Endothelial cell of umbilical vein (primary cell): ENCODE results near the gene PARD3B. TPM values are rescaled to one million over a fixed set of nuclear protein-coding genes. Genes with fewer than 3 reads are reported as not detected.

Experiments
- BruUV-seq: library from RNA; stranded (reverse); fragments of 400-500 nt; replicated peaks from 2 replicates; lab custom pipeline; 2021; lab: Mats Ljungman, UMichigan
- CTCF ChIA-PET: fragments of 300-600, 350-600 bp; sonication (Branson Sonifier 250); formaldehyde crosslinking; loops from one replicate; lab custom pipeline; 2021; ENCODE audit warnings: antibody characterized with exemption, inconsistent platforms; lab: Charles Lee
- POLR2A ChIA-PET: fragments of 300-600, 350-600 bp; sonication (Branson Sonifier 250); formaldehyde crosslinking; loops from one replicate; lab custom pipeline; 2021; ENCODE audit warnings: antibody characterized with exemption, inconsistent platforms; lab: Charles Lee
- DNase-seq: peaks from one replicate; pipeline ENCODE4 v3.0.0-alpha.2; 2011; ENCODE audit warnings: low read depth, low spot score
- FAIRE-seq: peaks from 2 replicates; lab custom pipeline; 2011; peaks lifted over from hg19 to GRCh38; lab: Jason Lieb, UNC
- H2AFZ ChIP-seq: 2 replicates; pipeline ENCODE4 v1.6.0; 2012; ENCODE audit warnings: low read depth, low read length, control low read depth, inconsistent platforms
- H3K27ac ChIP-seq: 2 replicates; pipeline ENCODE4 v1.5.1; 2011; ENCODE audit warnings: low read depth, mild to moderate bottlenecking, control low read depth, low read length, moderate library complexity; ENCODE audit not compliant: insufficient read depth
- H3K27me3 ChIP-seq, 2 experiments: 2 replicates each; pipeline versions ENCODE4 v1.6.0 to v1.6.1; 2011; ENCODE audit warnings: low read length in 2 of 2, mixed read lengths in 1 of 2; ENCODE audit not compliant: control insufficient read depth in 2 of 2, insufficient read depth in 2 of 2
- H3K36me3 ChIP-seq, 2 experiments: 2 replicates in 1 of 2; 3 replicates in 1 of 2; pipeline ENCODE4 v1.5.1; 2011; ENCODE audit warnings: low read length in 2 of 2, mild to moderate bottlenecking in 1 of 2, moderate library complexity in 1 of 2; ENCODE audit not compliant: control insufficient read depth in 2 of 2, insufficient read depth in 2 of 2; ENCODE audit errors: extremely low read depth in 1 of 2
- H3K4me1 ChIP-seq: 3 replicates; pipeline ENCODE4 v1.5.1; 2011; ENCODE audit warnings: mild to moderate bottlenecking, low read length; ENCODE audit not compliant: control insufficient read depth, insufficient read depth; ENCODE audit errors: extremely low read depth
- H3K4me2 ChIP-seq: 2 replicates; pipeline ENCODE4 v1.6.1; 2011; ENCODE audit warnings: low read length, control low read depth, mixed read lengths; ENCODE audit not compliant: insufficient read depth
- H3K4me3 ChIP-seq, 3 experiments: fragments of 200-600 bp in 1 of 3; sonication (generic), shearing (Covaris generic) in 1 of 3; replicated peaks in 1 of 3; 2 replicates each; pipeline ENCODE4 v1.5.1; 2011 to 2016; ENCODE audit warnings: control low read depth in 3 of 3, low read length in 3 of 3, mild to moderate bottlenecking in 2 of 3, inconsistent platforms in 1 of 3, low read depth in 1 of 3, moderate library complexity in 1 of 3; ENCODE audit not compliant: insufficient read depth in 1 of 3
- H3K79me2 ChIP-seq: 2 replicates; pipeline ENCODE4 v1.6.0; 2012; ENCODE audit warnings: low read length, inconsistent platforms; ENCODE audit not compliant: control insufficient read depth, insufficient read depth
- H3K9ac ChIP-seq: replicated peaks from 2 replicates; pipeline ENCODE3; 2011; ENCODE audit warnings: low read length, control low read depth; ENCODE audit not compliant: insufficient read depth; ENCODE audit errors: extremely low read depth
- H3K9me1 ChIP-seq: replicated peaks from 3 replicates; pipeline ENCODE4 v1.6.0; 2011; ENCODE audit warnings: mild to moderate bottlenecking, low read length; ENCODE audit not compliant: control insufficient read depth, insufficient read depth; ENCODE audit errors: extremely low read depth
- H3K9me3 ChIP-seq: replicated peaks from 2 replicates; pipeline ENCODE4 v1.5.1; 2012; ENCODE audit warnings: low read length, inconsistent platforms; ENCODE audit not compliant: control insufficient read depth, insufficient read depth
- H4K20me1 ChIP-seq: replicated peaks from 2 replicates; pipeline ENCODE3; 2011; ENCODE audit warnings: mild to moderate bottlenecking, low read length; ENCODE audit not compliant: control insufficient read depth, insufficient read depth; ENCODE audit errors: extremely low read depth
- CTCF ChIP-seq, 2 donors: IDR thresholded peaks; 1 replicate in 1 of 2; 2 replicates in 1 of 2; pipeline ENCODE4 v1.5.1; 2011; ENCODE audit warnings: low read length in 2 of 2, mild to moderate bottlenecking in 2 of 2, moderate library complexity in 2 of 2, control low read depth in 1 of 2, inconsistent platforms in 1 of 2, low read depth in 1 of 2; ENCODE audit not compliant: insufficient read depth in 1 of 2; ENCODE audit errors: extremely low read depth in 1 of 2
- EZH2 ChIP-seq: IDR thresholded peaks from 2 replicates; pipeline ENCODE4 v1.6.1; 2012; ENCODE audit warnings: borderline replicate concordance, low read depth, mild to moderate bottlenecking, moderate library complexity, low read length, inconsistent platforms; ENCODE audit not compliant: severe bottlenecking
- GATA2 ChIP-seq: IDR thresholded peaks from 2 replicates; pipeline ENCODE4 v1.7.0; 2011; ENCODE audit warnings: low read depth, mild to moderate bottlenecking, moderate library complexity, mixed read lengths, low read length; ENCODE audit not compliant: insufficient read length, insufficient read depth
- JUN ChIP-seq: IDR thresholded peaks from 2 replicates; pipeline ENCODE4 v1.6.1; 2011; ENCODE audit warnings: borderline replicate concordance, low read depth; ENCODE audit not compliant: insufficient read length, insufficient read depth
- MAX ChIP-seq: IDR thresholded peaks from 2 replicates; pipeline ENCODE4 v1.6.1; 2011; ENCODE audit not compliant: insufficient read depth, insufficient read length
- MYC ChIP-seq: IDR thresholded peaks from one replicate; pipeline ENCODE4 v1.6.1; 2011; ENCODE audit warnings: mild to moderate bottlenecking, low read depth, low read length
- POLR2A ChIP-seq: IDR thresholded peaks from 2 replicates; pipeline ENCODE4 v1.6.1; 2012; ENCODE audit warnings: low read depth, mild to moderate bottlenecking, control low read depth, low read length
- POLR2AphosphoS5 ChIP-seq: IDR thresholded peaks from 2 replicates; pipeline ENCODE4 v1.6.1; 2012; ENCODE audit warnings: low read depth, mild to moderate bottlenecking, control low read depth, low read length, moderate library complexity; ENCODE audit not compliant: insufficient read depth
- dilution Hi-C: fragments of 300-500 bp; cut with MboI; formaldehyde crosslinking; loops from one replicate; pipeline ENCODE4 v1.15.0; 2019; ENCODE audit warnings: low sequenced_read_pairs; ENCODE audit not compliant: extremely low pct_ligation_motif_present
- intact Hi-C: fragments of 100-400 bp; cut with micrococcal nuclease; formaldehyde crosslinking; loops from one replicate; pipeline ENCODE4 v1.10.0; 2022
- polyA plus RNA-seq, 4 experiments: library from polyadenylated mRNA; depleted of rRNA in 3 of 4; stranded (reverse) in 3 of 4; unstranded in 1 of 4; fragments of >200 nt; gene quantifications; 2 replicates each; pipeline versions ENCODE4 v1.2.1 to v1.2.3, GENCODE V29; 2011 to 2012; ENCODE audit warnings: missing spikeins in 1 of 4
- total RNA-seq: library from RNA; stranded (reverse); gene quantifications from 2 replicates; pipeline ENCODE4 v1.2.3, GENCODE V29; 2021

Gene PARD3B
- total and polyA plus RNA-seq, 2 donors (not counting 3 experiments of a cell fraction or from before 2014, with no cell fraction given): 2.2 to 30.9 TPM

DNA sequence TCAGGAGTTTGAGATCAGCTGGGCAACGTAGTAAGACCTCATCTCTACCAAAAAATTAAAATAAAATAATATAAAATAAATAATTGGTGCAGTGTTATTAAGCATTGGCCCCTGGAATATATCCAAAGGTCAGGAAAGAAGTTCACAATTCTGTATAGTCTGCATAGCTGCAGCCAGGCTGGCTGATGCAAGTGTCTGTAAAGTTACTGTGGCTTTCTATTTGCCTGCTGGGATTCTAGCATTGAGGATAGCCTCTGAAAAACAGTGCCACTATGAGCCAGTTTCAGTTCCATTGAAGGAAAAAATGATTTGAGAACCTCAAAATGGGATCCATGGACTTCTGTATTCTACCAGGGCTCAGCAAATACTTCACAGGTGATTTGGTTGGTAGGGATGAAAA, 208.6 kb downstream of the PARD3B start:
- Histone ChIP-seq H4K20me1 (no peaks in the 10 kb centered on the region), H3K27me3 (no peaks in the 10 kb centered on the region), H2AFZ (no peak overlapping the region), H3K9me1 (no peaks in the 10 kb centered on the region), H3K9me3 (no peaks in the 10 kb centered on the region), H3K79me2 (no peaks in the 10 kb centered on the region), H3K4me1 (peaks cover 2% of the 10 kb centered on the region), H3K27ac (no peak overlapping the region), H3K9ac (no peak overlapping the region), H3K4me3 (no peak overlapping the region), H3K4me2 (no peak overlapping the region), H3K36me3 (no peaks in the 10 kb centered on the region)
- intact Hi-C loops: no loop called here
- BruUV-seq: no TSS peak
- dilution Hi-C loops: no loop called here
- DNase-seq (no peak), FAIRE-seq (no peak)
- TF ChIP-seq CTCF (IDR thresholded peaks at IDR 0.05; ENCODE audit: extremely low read depth in 1 of 2, insufficient read depth in 1 of 2, low read depth in 1 of 2, low read length in 2 of 2): no peak
- no peak for TF ChIP-seq MAX
- TF ChIP-seq MYC: no peak
- TF ChIP-seq JUN: no peak
- POLR2A ChIA-PET: no interaction called here
- CTCF ChIA-PET: interaction anchor here (0.6 to 1.4 kb wide), 2 partner anchors 8 to 17 kb away, joined by 3 to 4 read pairs; no protein-coding TSS in a partner anchor

- Histone ChIP-seq H3K4me2 (no peak overlapping the region), H3K9me3 (no peaks in the 10 kb centered on the region), H3K27ac (no peak overlapping the region), H3K9ac (no peak overlapping the region), H3K27me3 (no peaks in the 10 kb centered on the region), H3K79me2 (no peaks in the 10 kb centered on the region), H3K9me1 (no peaks in the 10 kb centered on the region), H3K36me3 (no peaks in the 10 kb centered on the region), H3K4me3 (no peak overlapping the region), H3K4me1 (no peaks in the 10 kb centered on the region), H4K20me1 (no peaks in the 10 kb centered on the region), H2AFZ (no peak overlapping the region)
- dilution Hi-C loops: no loop called here
- intact Hi-C loops: no loop called here
- no peak for TF ChIP-seq POLR2A
- TF ChIP-seq MYC: no peak
- no peak for TF ChIP-seq CTCF (IDR thresholded peaks at IDR 0.05; ENCODE audit: extremely low read depth in 1 of 2, insufficient read depth in 1 of 2, low read depth in 1 of 2, low read length in 2 of 2)
- TF ChIP-seq GATA2: no peak
- no peak for TF ChIP-seq MAX
- no peak for TF ChIP-seq POLR2AphosphoS5
- TF ChIP-seq EZH2: no peak
- FAIRE-seq (no peak), DNase-seq (no peak)
- POLR2A ChIA-PET: no interaction called here
- CTCF ChIA-PET: interaction anchor here (0.6 to 1.6 kb wide), 2 partner anchors 167 to 1094 kb away, joined by 3 read pairs; no protein-coding TSS in a partner anchor
- no TSS peak for BruUV-seq
Observed at GRCh38 chr2:204754898-204755297, 209.6 kb downstream of the PARD3B start.
